Naive thymus-derived CD4-positive, alpha-beta T cell (primary cell): ENCODE results near the gene DEPDC5. TPM values are rescaled to one million over a fixed set of nuclear protein-coding genes. Genes with fewer than 3 reads are reported as not detected.

Experiments
- ATAC-seq: fragments of 150-1000 bp; cut with Tn5 transposase; 2 replicates; pipeline ENCODE4 v1.10.0; 2021; ENCODE audit warnings: mild to moderate bottlenecking, moderate library complexity
- CTCF ChIA-PET: fragments of 350-600 bp; sonication (Branson Sonifier 250); formaldehyde crosslinking; loops from one replicate; lab custom pipeline; 2021; ENCODE audit warnings: antibody characterized with exemption; lab: Charles Lee
- POLR2A ChIA-PET: fragments of 350-600 bp; sonication (Branson Sonifier 250); formaldehyde crosslinking; loops from one replicate; lab custom pipeline; 2021; ENCODE audit warnings: antibody characterized with exemption, inconsistent platforms; lab: Charles Lee
- DNase-seq, 9 donors: peaks; one replicate each; pipeline versions ENCODE4 v3.0.0 to v3.0.0-alpha.2; 2020 to 2022; ENCODE audit warnings: mixed read lengths in 1 of 9
- H3K27ac ChIP-seq: one replicate; pipeline ENCODE4 v1.7.0; 2013; ENCODE audit warnings: mild to moderate bottlenecking, low read depth, low read length, moderate library complexity
- H3K27me3 ChIP-seq, 2 donors: one replicate each; pipeline ENCODE4 v1.7.0; 2013; ENCODE audit warnings: low read length in 2 of 2, mild to moderate bottlenecking in 2 of 2, moderate library complexity in 2 of 2; ENCODE audit not compliant: control insufficient read depth in 2 of 2, insufficient read depth in 2 of 2
- H3K36me3 ChIP-seq, 3 experiments: 1 replicate in 2 of 3; 2 replicates in 1 of 3; pipeline ENCODE4 v1.7.0; 2013; ENCODE audit warnings: low read length in 3 of 3, mild to moderate bottlenecking in 3 of 3, moderate library complexity in 1 of 3; ENCODE audit not compliant: insufficient read depth in 3 of 3, control insufficient read depth in 2 of 3
- H3K4me1 ChIP-seq, 2 donors: one replicate each; pipeline ENCODE4 v1.7.0; 2013; ENCODE audit warnings: low read length in 2 of 2, mild to moderate bottlenecking in 2 of 2, moderate library complexity in 1 of 2; ENCODE audit not compliant: control insufficient read depth in 2 of 2, insufficient read depth in 2 of 2
- H3K4me3 ChIP-seq: 2 replicates; pipeline ENCODE4 v1.7.0; 2013; ENCODE audit warnings: mild to moderate bottlenecking, low read length
- H3K9me3 ChIP-seq, 3 experiments: 1 replicate in 2 of 3; 2 replicates in 1 of 3; pipeline ENCODE4 v1.7.0; 2013; ENCODE audit warnings: low read length in 3 of 3; ENCODE audit not compliant: control insufficient read depth in 2 of 3
- H3K27ac Mint-ChIP-seq, 9 donors: one replicate each; pipeline ENCODE4 v1.8.0; 2020 to 2022; ENCODE audit warnings: mixed read lengths in 9 of 9, mild to moderate bottlenecking in 8 of 9, moderate library complexity in 5 of 9, inconsistent platforms in 2 of 9
- H3K27me3 Mint-ChIP-seq, 5 donors: one replicate each; pipeline ENCODE4 v1.8.0; 2021 to 2022; ENCODE audit warnings: mixed read lengths in 5 of 5, mild to moderate bottlenecking in 1 of 5
- H3K36me3 Mint-ChIP-seq, 5 donors: one replicate each; pipeline ENCODE4 v1.8.0; 2020 to 2022; ENCODE audit warnings: mixed read lengths in 5 of 5, mild to moderate bottlenecking in 3 of 5, inconsistent platforms in 1 of 5
- H3K4me1 Mint-ChIP-seq, 7 donors: one replicate each; pipeline ENCODE4 v1.8.0; 2020 to 2022; ENCODE audit warnings: mixed read lengths in 7 of 7, mild to moderate bottlenecking in 3 of 7, inconsistent platforms in 1 of 7
- H3K4me3 Mint-ChIP-seq, 10 donors: one replicate each; pipeline ENCODE4 v1.8.0; 2020 to 2022; ENCODE audit warnings: mild to moderate bottlenecking in 10 of 10, mixed read lengths in 10 of 10, moderate library complexity in 6 of 10, inconsistent platforms in 2 of 10
- H3K9me3 Mint-ChIP-seq, 11 donors: one replicate each; pipeline ENCODE4 v1.8.0; 2020 to 2022; ENCODE audit warnings: mixed read lengths in 11 of 11, mild to moderate bottlenecking in 4 of 11, inconsistent platforms in 1 of 11, moderate library complexity in 1 of 11
- intact Hi-C, 2 donors: fragments of 100-400 bp; cut with micrococcal nuclease; formaldehyde crosslinking; loops; one replicate each; pipeline ENCODE4 v1.15.1; 2023
- polyA plus RNA-seq, 2 donors: library from polyadenylated mRNA; unstranded; fragments of 300-500 nt; fragmentation: Illumina TruSeq; gene quantifications; one replicate each; pipeline ENCODE4 v1.2.3, GENCODE V29; 2021
- total RNA-seq, 6 experiments: library from RNA in 5 of 6; stranded (reverse) in 5 of 6; gene quantifications; 1 replicate in 5 of 6; 2 replicates in 1 of 6; pipeline ENCODE4 v1.2.3 and lab custom pipeline; 2021 to 2026

Gene DEPDC5
- total and polyA plus RNA-seq, 7 experiments from 2014 or later = 5.7 to 54.1 (median 43.8) TPM

DNA sequence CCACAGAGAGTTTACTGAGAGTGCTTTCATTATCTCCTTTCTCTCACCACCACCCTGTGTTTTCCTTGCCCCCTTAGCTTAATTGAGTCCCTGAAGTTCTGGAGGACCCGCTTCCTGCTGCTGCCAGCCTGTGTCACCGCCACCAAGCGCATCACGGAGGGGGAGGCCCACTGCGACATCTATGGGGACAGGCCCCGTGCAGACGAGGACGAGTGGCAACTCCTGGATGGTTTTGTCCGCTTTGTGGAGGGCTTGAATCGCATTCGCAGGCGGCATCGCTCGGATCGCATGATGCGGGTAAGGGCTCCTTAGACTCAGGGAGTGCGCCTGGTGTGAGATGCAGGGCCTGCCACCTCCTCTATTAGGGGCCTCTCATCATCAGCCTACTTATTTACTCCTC, 91.1 kb downstream of the DEPDC5 start:
- H3K27me3 Mint-ChIP-seq = no peaks in the 10 kb centered on the region
- Histone ChIP-seq H3K27me3 (no peaks in the 10 kb centered on the region), H3K4me1 (no peaks in the 10 kb centered on the region), H3K9me3 (no peaks in the 10 kb centered on the region), H3K36me3 (peaks cover 10 to 93% (median 14%) of the 10 kb centered on the region in 3 experiments), H3K27ac (no peak overlapping the region), H3K4me3 (no peak overlapping the region)
- H3K4me3 Mint-ChIP-seq = no peak overlapping the region
- intact Hi-C loops = no loop called here
- peaks cover 0 to 7% (median 0%) of the 10 kb centered on the region in 7 donors for H3K4me1 Mint-ChIP-seq
- ChIA-PET POLR2A (interaction anchor here (0.7 kb wide), 2 partner anchors 231 to 498 kb away, joined by 4 read pairs; no protein-coding TSS in a partner anchor), CTCF (no interaction called here)
- no peak for ATAC-seq
- no peak overlapping the region for H3K27ac Mint-ChIP-seq
- H3K9me3 Mint-ChIP-seq = no peaks in the 10 kb centered on the region
- no peak for DNase-seq
- H3K36me3 Mint-ChIP-seq = peaks cover 29 to 86% (median 48%) of the 10 kb centered on the region in 5 donors

DNA sequence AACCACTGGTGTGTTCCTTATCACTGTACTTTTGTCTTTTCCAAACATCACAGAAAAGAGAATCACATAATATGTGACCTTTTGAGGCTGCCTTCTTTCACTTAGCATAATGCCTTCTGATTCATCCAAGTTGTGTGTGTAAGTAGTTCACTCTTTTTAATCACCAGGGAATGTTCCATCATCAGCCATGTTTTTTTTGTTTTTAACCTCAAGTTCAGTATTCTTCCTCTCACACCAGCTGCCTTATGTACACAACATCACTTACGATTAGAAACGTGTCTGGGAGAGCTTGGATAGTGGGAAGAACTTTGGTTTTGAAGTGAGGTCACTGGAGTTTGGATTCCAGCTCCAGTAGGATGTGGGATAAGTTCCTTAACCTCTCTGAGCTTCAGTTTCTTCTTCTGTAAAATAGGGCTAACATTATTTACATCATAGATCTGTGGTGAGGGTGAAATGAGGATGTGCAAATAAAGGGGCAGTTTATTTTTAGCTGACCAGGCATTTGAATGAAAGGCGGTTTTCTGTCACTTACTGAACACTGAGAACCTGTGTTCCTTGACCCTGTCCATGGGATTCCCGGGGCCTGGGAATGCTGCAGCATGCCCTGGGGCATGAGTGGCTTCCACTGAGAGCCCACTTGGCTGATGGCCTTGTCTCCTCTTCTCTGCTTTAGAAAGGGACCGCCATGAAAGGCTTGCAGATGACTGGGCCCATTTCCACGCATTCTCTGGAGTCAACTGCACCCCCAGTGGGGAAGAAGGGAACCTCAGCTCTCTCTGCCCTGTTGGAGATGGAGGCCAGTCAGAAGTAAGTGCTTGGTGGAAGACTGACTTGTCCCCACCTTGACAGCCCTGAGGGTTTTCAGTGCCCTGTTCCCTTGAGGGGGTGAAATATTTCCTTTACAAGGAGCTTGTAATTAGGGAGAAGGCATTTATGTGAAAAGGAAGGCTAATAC, 92.6 kb downstream of the DEPDC5 start:
- Mint-ChIP-seq H3K27ac (no peak overlapping the region), H3K27me3 (no peaks in the 10 kb centered on the region)
- peak in 1 of 9 donors; percentile 4 for DNase-seq

GRCh38 chr22:31848411-31848810, 94.6 kb downstream of the DEPDC5 start:
- no peaks in the 10 kb centered on the region for H3K9me3 ChIP-seq
- ChIA-PET CTCF (no interaction called here), POLR2A (no interaction called here)
- no peak overlapping the region for H3K27ac ChIP-seq
- Mint-ChIP-seq H3K9me3 (no peaks in the 10 kb centered on the region), H3K4me1 (peaks cover 0 to 6% (median 0%) of the 10 kb centered on the region in 7 donors), H3K27me3 (no peaks in the 10 kb centered on the region), H3K4me3 (no peak overlapping the region), H3K36me3 (peaks cover 20 to 66% (median 32%) of the 10 kb centered on the region in 5 donors), H3K27ac (peak overlapping the region in 1 of 9 donors; percentile 67)
- H3K4me3 ChIP-seq = no peak overlapping the region
- H3K27me3 ChIP-seq = no peaks in the 10 kb centered on the region
- no peak for ATAC-seq
- no peak for DNase-seq
- peaks cover 6 to 81% (median 10%) of the 10 kb centered on the region in 3 experiments for H3K36me3 ChIP-seq
- intact Hi-C loops = no loop called here
- H3K4me1 ChIP-seq = no peaks in the 10 kb centered on the region

More for the DNA sequence above, 92.6 kb downstream of the DEPDC5 start:
- ATAC-seq = no peak
- ChIA-PET POLR2A (interaction anchor here (0.6 kb wide), 2 partner anchors 15 to 19 kb away, joined by 3 read pairs; no protein-coding TSS in a partner anchor), CTCF (no interaction called here)
- Histone ChIP-seq H3K4me1 (no peaks in the 10 kb centered on the region), H3K27me3 (no peaks in the 10 kb centered on the region), H3K9me3 (no peaks in the 10 kb centered on the region), H3K4me3 (no peak overlapping the region), H3K36me3 (peaks cover 10 to 84% (median 10%) of the 10 kb centered on the region in 3 experiments), H3K27ac (no peak overlapping the region)
- Mint-ChIP-seq H3K4me3 (no peak overlapping the region), H3K9me3 (no peaks in the 10 kb centered on the region), H3K4me1 (peaks cover 0 to 6% (median 0%) of the 10 kb centered on the region in 7 donors), H3K36me3 (peaks cover 26 to 78% (median 44%) of the 10 kb centered on the region in 5 donors)
- intact Hi-C loops = no loop called here

DNA sequence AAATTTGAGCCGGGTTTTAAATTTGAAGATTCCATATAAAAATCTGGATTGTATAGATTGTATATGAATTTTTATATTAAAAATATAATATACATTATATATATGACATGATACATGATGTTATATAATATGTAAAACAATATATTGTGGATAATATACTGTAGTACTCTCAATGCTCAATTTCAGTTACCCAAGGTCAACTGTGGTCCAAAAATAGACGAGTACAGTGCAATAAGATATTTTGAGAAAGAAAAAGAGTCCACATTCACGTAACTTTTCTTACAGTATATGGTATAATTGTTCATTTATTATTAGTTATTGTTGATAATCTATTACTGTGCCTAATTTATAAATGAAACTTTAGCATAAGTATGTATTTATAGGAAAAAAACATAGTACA, 96.3 kb downstream of the DEPDC5 start:
- Mint-ChIP-seq H3K9me3 (no peaks in the 10 kb centered on the region), H3K4me1 (peaks cover 0 to 6% (median 0%) of the 10 kb centered on the region in 7 donors), H3K27me3 (no peaks in the 10 kb centered on the region), H3K4me3 (no peak overlapping the region), H3K27ac (no peak overlapping the region), H3K36me3 (peaks cover 20 to 53% (median 29%) of the 10 kb centered on the region in 5 donors)
- H3K4me1 ChIP-seq = no peaks in the 10 kb centered on the region
- H3K36me3 ChIP-seq = peaks cover 6 to 75% (median 10%) of the 10 kb centered on the region in 3 experiments
- no peak overlapping the region for H3K27ac ChIP-seq
- DNase-seq (no peak), ATAC-seq (no peak)
- H3K27me3 ChIP-seq = no peaks in the 10 kb centered on the region
- ChIA-PET CTCF (no interaction called here), POLR2A (no interaction called here)
- H3K4me3 ChIP-seq = no peak overlapping the region
- H3K9me3 ChIP-seq = no peaks in the 10 kb centered on the region
- intact Hi-C loops = no loop called here

DNA sequence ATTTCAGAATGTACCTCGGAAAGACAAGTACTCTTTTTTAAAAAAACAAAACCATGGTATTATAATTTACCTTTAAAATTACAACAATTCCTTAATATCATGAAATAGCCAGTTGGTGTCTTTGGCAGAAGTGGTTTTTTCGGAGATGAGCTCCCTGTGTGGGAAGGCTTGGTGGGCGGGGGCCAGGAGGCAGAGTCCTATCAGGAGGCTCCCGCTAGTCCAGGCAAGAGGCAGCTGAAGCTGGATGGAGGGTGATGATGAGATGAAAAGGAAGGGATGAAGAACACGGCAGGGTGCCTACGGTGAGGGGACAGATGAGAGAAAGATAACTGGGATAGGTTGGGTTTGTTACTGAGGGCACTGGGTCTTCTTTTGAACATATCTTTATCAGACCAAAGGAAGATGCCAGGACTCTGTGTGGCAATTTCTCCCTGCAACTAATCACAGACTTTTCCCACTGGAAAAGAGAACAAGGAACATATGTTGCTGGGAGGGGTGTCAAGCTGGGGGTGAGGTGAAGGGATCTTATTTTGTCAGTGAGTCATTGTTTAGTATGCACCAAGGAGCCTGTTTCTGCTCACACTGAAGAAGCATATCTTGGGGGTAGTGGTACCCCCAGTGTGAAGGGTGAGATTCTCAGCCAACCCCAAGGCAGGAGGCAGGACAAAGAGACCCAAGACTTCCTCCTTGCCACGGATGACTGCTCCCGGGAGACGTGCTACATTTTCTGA, 99.0 kb downstream of the DEPDC5 start:
- intact Hi-C loops = no loop called here
- CTCF ChIA-PET = no interaction called here
- no peak for DNase-seq
- Histone ChIP-seq H3K27ac (no peak overlapping the region), H3K36me3 (peaks cover 0 to 62% (median 7%) of the 10 kb centered on the region in 3 experiments), H3K27me3 (no peaks in the 10 kb centered on the region), H3K4me1 (no peaks in the 10 kb centered on the region), H3K4me3 (no peak overlapping the region), H3K9me3 (no peaks in the 10 kb centered on the region)
- no peak for ATAC-seq
- POLR2A ChIA-PET = no interaction called here
- H3K27ac Mint-ChIP-seq = peak overlapping the region in 1 of 9 donors; percentile 66
- peaks cover 0 to 6% (median 0%) of the 10 kb centered on the region in 7 donors for H3K4me1 Mint-ChIP-seq
- no peaks in the 10 kb centered on the region for H3K9me3 Mint-ChIP-seq
- H3K27me3 Mint-ChIP-seq = no peaks in the 10 kb centered on the region
- H3K36me3 Mint-ChIP-seq = peaks cover 10 to 34% (median 23%) of the 10 kb centered on the region in 5 donors
- no peak overlapping the region for H3K4me3 Mint-ChIP-seq

- H3K27me3 Mint-ChIP-seq = no peaks in the 10 kb centered on the region
- Histone ChIP-seq H3K27me3 (no peaks in the 10 kb centered on the region), H3K27ac (no peak overlapping the region), H3K4me3 (no peak overlapping the region), H3K4me1 (no peaks in the 10 kb centered on the region), H3K36me3 (peaks cover 0 to 55% (median 0%) of the 10 kb centered on the region in 3 experiments), H3K9me3 (no peaks in the 10 kb centered on the region)
- intact Hi-C loops = no loop called here
- no peak overlapping the region for H3K4me3 Mint-ChIP-seq
- ATAC-seq = no peak
- H3K36me3 Mint-ChIP-seq = peaks cover 5 to 26% (median 15%) of the 10 kb centered on the region in 5 donors
- CTCF ChIA-PET = interaction anchor here (0.6 kb wide), 2 partner anchors 206 to 666 kb away, joined by 3 to 6 read pairs; no protein-coding TSS in a partner anchor
- H3K4me1 Mint-ChIP-seq = peaks cover 0 to 5% (median 0%) of the 10 kb centered on the region in 7 donors
- peak overlapping the region in 1 of 9 donors; percentile 36 for H3K27ac Mint-ChIP-seq
- no peak for DNase-seq
- POLR2A ChIA-PET = no interaction called here
- H3K9me3 Mint-ChIP-seq = no peaks in the 10 kb centered on the region
Measured at GRCh38 chr22:31853736-31854495, 100.1 kb downstream of the DEPDC5 start.
